Hematopoietic multipotent progenitor cell treated with erythropoietin and hydrocortisone succinate and interleukin-3 and kit ligand, for 6 days (in vitro differentiated cells): Measurements from ENCODE around the gene TUBB4A.

Experiments
- DNase-seq: peaks from one replicate; pipeline ENCODE4 v3.0.0-alpha.2; 2015

Gene TUBB4A

GRCh38 chr19:6465663-6466062, 36.4 kb downstream of the TUBB4A start:
- DNase-seq = no peak

- DNase-seq = no peak
These were observed 37.1 kb downstream of the TUBB4A start for GRCh38 chr19:6465006-6465405.

GRCh38 chr19:6464070-6464873, 37.8 kb downstream of the TUBB4A start, which contains the start of gene CRB3:
TSS of gene CRB3 (plus strand) at chr19:6464271. CDS start at chr19:6464702, 431 bp downstream.
- DNase-seq = no peak

GRCh38 chr19:6460099-6460884, 41.8 kb downstream of the TUBB4A start:
- peak; percentile 99 for DNase-seq

DNA sequence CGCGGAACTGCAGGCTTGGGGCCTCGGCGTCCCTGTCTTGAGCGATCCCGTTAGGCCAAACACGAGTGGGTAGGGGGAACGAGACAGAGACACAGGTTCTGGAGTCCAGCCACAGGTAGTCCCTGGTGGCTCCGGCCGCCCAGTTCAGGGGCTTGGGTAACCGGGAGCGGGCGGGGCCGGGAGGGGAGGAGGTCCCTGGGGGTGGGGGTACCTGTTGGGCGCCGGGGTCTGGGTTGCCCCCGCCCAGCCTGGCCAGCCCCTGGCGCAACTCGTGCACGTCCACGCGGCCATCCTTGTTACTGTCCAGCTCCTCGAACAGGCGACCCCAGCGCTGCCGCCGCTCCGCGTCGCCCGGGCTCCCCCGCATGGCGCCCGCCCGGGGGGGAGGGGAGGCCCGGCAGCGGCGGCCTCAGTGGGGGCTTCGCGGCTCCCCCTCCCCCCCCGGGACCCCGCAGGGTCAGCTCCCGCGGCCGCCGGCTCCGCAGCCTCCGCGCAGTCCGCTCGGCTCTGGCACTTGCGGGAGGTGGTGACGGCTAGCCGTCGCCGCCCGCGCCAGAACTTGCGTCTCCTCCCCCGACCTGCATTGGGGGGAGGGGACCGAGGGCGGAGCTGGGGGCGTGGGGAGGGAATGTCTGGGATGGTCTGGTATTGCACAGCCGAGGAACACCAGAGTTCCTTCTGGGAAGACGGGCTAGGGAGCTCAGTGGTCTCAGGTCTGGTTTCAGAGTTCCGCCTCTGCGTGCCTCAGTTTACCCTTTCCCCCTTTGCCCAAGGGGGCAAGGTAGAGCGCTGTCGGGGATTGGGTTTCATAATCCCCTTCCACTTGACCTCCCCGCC, 42.6 kb downstream of the TUBB4A start, which contains the start of gene SLC25A23:
Gene SLC25A23 (minus strand): TSS at position 531 of the 837 bp plus-strand sequence. CDS start 164 bp downstream, at position 367.
- DNase-seq = peak; percentile 65

DNA sequence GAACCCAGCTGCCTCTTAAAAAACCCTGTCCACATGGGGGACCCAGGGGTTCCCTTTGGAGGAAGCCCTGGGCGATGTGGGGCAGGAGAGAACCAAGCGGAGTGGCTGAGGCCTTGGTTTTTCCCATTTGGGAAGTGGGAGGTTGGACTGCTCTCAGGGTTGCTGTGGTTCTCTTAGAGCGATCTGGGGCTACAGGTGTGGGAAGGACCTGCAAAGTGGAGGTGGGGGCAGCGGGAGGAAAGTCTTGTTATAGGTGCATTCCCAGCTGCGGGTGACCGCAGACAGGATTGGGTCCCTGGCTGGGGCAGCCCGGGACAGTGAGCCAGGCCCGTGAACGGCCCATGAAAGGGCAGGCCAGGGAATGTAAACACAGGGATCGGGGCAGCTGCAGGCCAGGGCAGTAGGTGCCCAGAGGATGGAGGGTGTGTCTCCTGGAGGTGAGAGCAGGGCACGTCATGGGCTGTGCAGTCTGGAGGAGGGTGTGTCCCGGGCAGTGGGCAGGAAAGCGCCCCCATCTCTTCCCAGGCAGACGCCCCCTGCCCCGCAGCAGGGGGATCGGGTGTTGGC, 43.3 kb downstream of the TUBB4A start:
- no peak for DNase-seq

DNA sequence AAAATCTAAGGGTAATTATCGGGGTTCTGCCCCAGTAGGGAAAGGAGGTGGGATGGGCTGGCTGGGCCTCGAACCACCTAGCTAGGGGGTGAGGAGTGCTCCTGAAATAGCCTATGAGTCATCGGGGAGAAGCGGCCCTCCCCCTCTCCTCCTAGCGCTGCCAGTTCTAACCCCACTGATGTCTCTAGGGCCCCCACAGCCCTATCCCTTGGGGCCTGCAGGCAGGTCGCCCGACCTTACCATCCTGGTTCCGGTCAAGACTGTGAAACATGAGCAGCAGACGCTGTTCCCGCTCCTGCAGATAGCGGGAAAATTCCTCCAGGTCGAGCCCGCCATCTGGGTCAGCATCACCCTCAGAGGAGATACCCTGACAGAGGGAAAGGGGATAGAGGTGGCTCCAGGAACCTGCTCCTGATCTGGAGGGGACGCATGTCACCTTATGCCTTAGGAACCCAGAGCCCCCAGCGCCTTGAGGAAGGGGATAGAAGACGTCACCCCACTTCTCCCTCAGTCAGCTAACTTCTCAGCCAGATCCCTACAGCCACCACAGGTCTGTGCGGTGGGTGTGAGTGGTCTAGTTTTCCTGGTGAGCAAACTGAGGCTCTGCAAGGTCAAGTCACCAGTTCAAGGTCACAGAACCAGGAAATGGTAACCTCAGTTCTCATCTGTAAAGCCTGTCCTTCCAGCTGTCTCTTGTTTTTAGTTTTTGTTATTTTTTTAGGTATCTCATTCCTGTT, 44.0 kb downstream of the TUBB4A start:
- no peak for DNase-seq

DNA sequence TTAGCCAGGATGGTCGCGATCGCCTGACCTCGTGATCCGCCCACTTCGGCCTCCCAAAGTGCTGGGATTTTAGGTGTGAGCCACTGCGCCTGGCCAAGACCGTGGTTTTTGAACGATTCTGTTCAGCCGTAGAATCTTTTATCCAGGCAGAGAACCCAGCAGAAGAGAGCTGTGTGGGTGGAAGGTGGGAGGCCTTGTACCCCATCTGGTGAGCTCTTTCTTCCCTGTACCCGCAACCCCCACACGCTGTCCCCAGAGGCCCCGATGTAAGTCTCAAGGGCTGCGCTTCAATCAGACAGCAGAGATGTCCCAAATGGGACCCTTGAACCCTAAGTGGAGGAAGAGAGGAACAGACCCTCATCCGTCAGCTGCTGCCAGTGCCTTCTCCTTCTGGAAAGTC, 46.2 kb downstream of the TUBB4A start:
- no peak for DNase-seq

- no peak for DNase-seq
These were observed 48.1 kb downstream of the TUBB4A start for GRCh38 chr19:6453951-6454565.

DNA sequence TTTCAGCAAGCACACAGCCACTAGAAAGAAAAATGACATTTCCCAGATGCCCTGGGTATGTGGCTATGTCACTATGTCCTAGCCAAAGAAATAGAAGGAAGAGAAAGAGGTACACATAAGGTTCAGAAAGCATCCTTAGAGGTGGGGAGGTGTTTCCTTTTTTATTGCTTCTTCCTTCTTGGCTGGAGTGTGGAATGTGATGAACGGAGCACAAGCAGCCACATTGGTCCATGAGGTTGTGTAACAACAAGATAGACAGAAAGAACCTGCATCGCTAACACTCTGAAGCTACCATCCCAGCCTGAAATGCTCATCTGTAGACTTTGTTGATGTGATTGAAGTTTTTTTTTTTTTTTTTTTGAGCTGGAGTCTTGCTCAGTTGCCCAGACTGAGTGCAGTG, 49.2 kb downstream of the TUBB4A start:
- no peak for DNase-seq

DNA sequence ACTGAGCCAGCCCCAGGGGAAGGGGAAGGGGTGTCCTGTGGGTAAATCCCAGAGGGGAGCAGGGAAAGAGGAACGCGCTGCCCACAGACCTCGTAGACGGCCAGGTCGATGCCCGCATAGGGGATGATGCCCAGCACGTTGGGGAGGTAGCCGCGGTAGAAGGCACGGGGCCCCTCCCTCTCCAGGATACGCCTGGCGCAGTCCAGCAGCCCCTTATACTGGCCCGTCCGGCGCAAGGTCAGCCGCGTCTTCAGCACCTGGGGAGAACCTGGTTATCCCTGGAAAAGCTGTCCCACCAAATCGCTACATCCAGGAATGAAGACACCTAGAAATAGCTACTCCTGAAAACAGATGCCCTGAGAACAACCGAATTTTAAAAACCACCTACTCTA, 49.9 kb downstream of the TUBB4A start:
- no peak for DNase-seq

DNA sequence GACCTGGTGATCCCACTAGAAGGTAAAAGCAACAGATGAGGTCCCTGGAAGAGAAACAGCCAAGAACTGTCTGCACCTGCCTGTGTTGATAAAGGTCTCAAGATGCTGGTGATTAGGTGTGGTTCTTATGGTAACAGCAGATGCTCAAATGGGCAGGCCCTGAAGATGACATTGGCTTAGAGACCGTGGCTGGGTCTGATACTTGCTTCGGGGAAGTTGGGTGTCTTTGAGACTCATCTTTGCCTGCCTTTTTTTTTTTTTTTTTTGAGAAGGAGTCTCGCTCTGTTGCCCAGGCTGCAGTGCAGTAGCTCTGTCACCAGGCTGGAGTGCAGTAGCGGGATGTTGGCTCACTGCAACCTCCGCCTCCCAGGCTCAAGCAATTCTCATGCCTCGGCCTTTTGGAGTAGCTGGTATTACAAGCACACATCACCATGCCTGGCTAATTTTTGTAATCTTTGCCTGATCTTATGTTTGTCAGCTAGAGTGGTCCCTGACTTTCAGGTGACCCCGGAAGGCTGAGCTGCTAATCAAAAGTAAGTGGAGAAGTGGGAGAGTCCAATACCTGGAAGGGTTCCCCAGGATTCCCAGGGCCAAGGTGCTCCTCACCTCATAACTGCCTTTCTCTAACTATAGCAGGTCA, 50.4 kb downstream of the TUBB4A start:
- no peak for DNase-seq

DNA sequence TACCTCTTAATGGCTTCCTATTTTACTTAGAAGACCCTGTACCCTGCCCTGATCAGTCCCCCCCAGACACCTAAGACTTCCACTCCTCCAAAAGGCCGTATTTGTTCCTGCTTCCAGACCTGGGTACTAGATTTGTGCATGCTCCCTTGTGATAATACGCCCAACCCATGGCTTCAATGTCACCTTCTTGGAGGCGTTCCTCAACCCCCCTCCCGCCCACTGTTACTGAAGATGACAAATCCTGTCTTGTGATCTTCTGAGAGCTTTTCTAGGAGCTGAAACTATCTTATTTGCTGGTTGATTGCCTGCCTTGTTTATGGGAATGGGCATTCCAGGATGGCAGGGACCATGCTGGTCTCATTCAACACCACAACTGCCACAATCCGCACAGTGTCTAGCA, 51.9 kb downstream of the TUBB4A start:
- no peak for DNase-seq

GRCh38 chr19:6448045-6448444, 54.1 kb downstream of the TUBB4A start:
- no peak for DNase-seq

GRCh38 chr19:6446452-6446851, 55.7 kb downstream of the TUBB4A start:
- no peak for DNase-seq
